DND-41 (cell line): ENCODE data around the gene SLC25A19.

ENCODE experiments used
- CTCF ChIP-seq: IDR thresholded peaks from 2 replicates; pipeline ENCODE4 v1.5.1; 2012; ENCODE audit warnings: borderline replicate concordance, low read length, moderate library complexity, mild to moderate bottlenecking; ENCODE audit not compliant: poor library complexity, severe bottlenecking; ENCODE audit errors: extremely low read depth
- EZH2 ChIP-seq: IDR thresholded peaks from 3 replicates; pipeline ENCODE4 v1.6.1; 2012; ENCODE audit warnings: borderline replicate concordance, low read depth, mild to moderate bottlenecking, moderate library complexity, low read length, inconsistent platforms; ENCODE audit not compliant: severe bottlenecking

- TF ChIP-seq CTCF (no peak), EZH2 (no peak)
Observed at GRCh38 chr17:75270966-75271232, 18.3 kb downstream of the SLC25A19 start, which contains the start of gene MIF4GD.
